Measurements from ENCODE around the gene PTPRQ.

The PTPRQ gene

GRCh38 chr12:80567401-80567800, 123.4 kb downstream of the PTPRQ start:
- Histone ChIP-seq H3K27me3 (replicated peaks; ENCODE audit: control insufficient read depth, insufficient read depth, low read length) (no peaks in the 10 kb centered on the region), H3K9me3 (ENCODE audit: control insufficient read depth, low read length) (no peaks in the 10 kb centered on the region), H3K9ac (ENCODE audit: low read length) (no peak overlapping the region), H3K4me3 (ENCODE audit: low read length) (no peak overlapping the region), H3K4me1 (ENCODE audit: control insufficient read depth, insufficient read depth, low read length) (peaks cover 12% of the 10 kb centered on the region), H3K36me3 (ENCODE audit: control insufficient read depth, insufficient read depth, low read length, severe bottlenecking) (no peaks in the 10 kb centered on the region)
- peak; percentile 85 for DNase-seq (ENCODE audit: low read depth)

GRCh38 chr12:80576641-80577418, 132.8 kb downstream of the PTPRQ start:
- H3K9me3 ChIP-seq (ENCODE audit: control insufficient read depth, low read length): peaks cover 4% of the 10 kb centered on the region
- no peaks in the 10 kb centered on the region for H3K27me3 ChIP-seq (replicated peaks; ENCODE audit: control insufficient read depth, insufficient read depth, low read length)
- no peak for DNase-seq (ENCODE audit: low read depth)
- peaks cover 23% of the 10 kb centered on the region for H3K4me1 ChIP-seq (ENCODE audit: control insufficient read depth, insufficient read depth, low read length)
- no peaks in the 10 kb centered on the region for H3K36me3 ChIP-seq (ENCODE audit: control insufficient read depth, insufficient read depth, low read length, severe bottlenecking)
- H3K4me3 ChIP-seq (ENCODE audit: low read length): no peak overlapping the region
- no peak overlapping the region for H3K9ac ChIP-seq (ENCODE audit: low read length)

GRCh38 chr12:80580254-80580653, 136.2 kb downstream of the PTPRQ start:
- Histone ChIP-seq H3K9ac (ENCODE audit: low read length) (peak overlapping the region; percentile 37), H3K4me3 (ENCODE audit: low read length) (no peak overlapping the region), H3K9me3 (ENCODE audit: control insufficient read depth, low read length) (peaks cover 4% of the 10 kb centered on the region), H3K4me1 (ENCODE audit: control insufficient read depth, insufficient read depth, low read length) (peaks cover 38% of the 10 kb centered on the region), H3K27me3 (replicated peaks; ENCODE audit: control insufficient read depth, insufficient read depth, low read length) (no peaks in the 10 kb centered on the region), H3K36me3 (ENCODE audit: control insufficient read depth, insufficient read depth, low read length, severe bottlenecking) (no peaks in the 10 kb centered on the region)
- peak; percentile 95 for DNase-seq (ENCODE audit: low read depth)

GRCh38 chr12:80581783-80582182, 137.7 kb downstream of the PTPRQ start:
- Histone ChIP-seq H3K27me3 (replicated peaks; ENCODE audit: control insufficient read depth, insufficient read depth, low read length) (no peaks in the 10 kb centered on the region), H3K4me3 (ENCODE audit: low read length) (no peak overlapping the region), H3K9ac (ENCODE audit: low read length) (no peak overlapping the region), H3K9me3 (ENCODE audit: control insufficient read depth, low read length) (peaks cover 4% of the 10 kb centered on the region), H3K36me3 (ENCODE audit: control insufficient read depth, insufficient read depth, low read length, severe bottlenecking) (no peaks in the 10 kb centered on the region), H3K4me1 (ENCODE audit: control insufficient read depth, insufficient read depth, low read length) (peaks cover 38% of the 10 kb centered on the region)
- no peak for DNase-seq (ENCODE audit: low read depth)

GRCh38 chr12:80582431-80582830, 138.4 kb downstream of the PTPRQ start:
- Histone ChIP-seq H3K9ac (ENCODE audit: low read length) (no peak overlapping the region), H3K4me1 (ENCODE audit: control insufficient read depth, insufficient read depth, low read length) (peaks cover 38% of the 10 kb centered on the region), H3K9me3 (ENCODE audit: control insufficient read depth, low read length) (no peaks in the 10 kb centered on the region), H3K4me3 (ENCODE audit: low read length) (no peak overlapping the region), H3K36me3 (ENCODE audit: control insufficient read depth, insufficient read depth, low read length, severe bottlenecking) (no peaks in the 10 kb centered on the region), H3K27me3 (replicated peaks; ENCODE audit: control insufficient read depth, insufficient read depth, low read length) (no peaks in the 10 kb centered on the region)
- peak; percentile 46 for DNase-seq (ENCODE audit: low read depth)

- Histone ChIP-seq H3K27me3 (replicated peaks; ENCODE audit: control insufficient read depth, insufficient read depth, low read length) (no peaks in the 10 kb centered on the region), H3K9ac (ENCODE audit: low read length) (no peak overlapping the region), H3K4me3 (ENCODE audit: low read length) (no peak overlapping the region), H3K4me1 (ENCODE audit: control insufficient read depth, insufficient read depth, low read length) (peaks cover 7% of the 10 kb centered on the region), H3K36me3 (ENCODE audit: control insufficient read depth, insufficient read depth, low read length, severe bottlenecking) (no peaks in the 10 kb centered on the region), H3K9me3 (ENCODE audit: control insufficient read depth, low read length) (no peaks in the 10 kb centered on the region)
- DNase-seq (ENCODE audit: low read depth): no peak
Observed at GRCh38 chr12:80589077-80589476, 145.0 kb downstream of the PTPRQ start.

GRCh38 chr12:80590085-80590484, 146.1 kb downstream of the PTPRQ start:
- Histone ChIP-seq H3K9me3 (ENCODE audit: control insufficient read depth, low read length) (no peaks in the 10 kb centered on the region), H3K4me3 (ENCODE audit: low read length) (no peak overlapping the region), H3K4me1 (ENCODE audit: control insufficient read depth, insufficient read depth, low read length) (peaks cover 16% of the 10 kb centered on the region), H3K36me3 (ENCODE audit: control insufficient read depth, insufficient read depth, low read length, severe bottlenecking) (no peaks in the 10 kb centered on the region), H3K27me3 (replicated peaks; ENCODE audit: control insufficient read depth, insufficient read depth, low read length) (no peaks in the 10 kb centered on the region), H3K9ac (ENCODE audit: low read length) (no peak overlapping the region)
- no peak for DNase-seq (ENCODE audit: low read depth)

- Histone ChIP-seq H3K9ac (ENCODE audit: low read length) (no peak overlapping the region), H3K4me1 (ENCODE audit: control insufficient read depth, insufficient read depth, low read length) (peaks cover 21% of the 10 kb centered on the region), H3K36me3 (ENCODE audit: control insufficient read depth, insufficient read depth, low read length, severe bottlenecking) (no peaks in the 10 kb centered on the region), H3K27me3 (replicated peaks; ENCODE audit: control insufficient read depth, insufficient read depth, low read length) (no peaks in the 10 kb centered on the region), H3K4me3 (ENCODE audit: low read length) (no peak overlapping the region), H3K9me3 (ENCODE audit: control insufficient read depth, low read length) (no peaks in the 10 kb centered on the region)
- DNase-seq (ENCODE audit: low read depth): peak; percentile 69
Observed at GRCh38 chr12:80593766-80594165, 149.7 kb downstream of the PTPRQ start.

- no peak for DNase-seq (ENCODE audit: low read depth)
- H3K36me3 ChIP-seq (ENCODE audit: control insufficient read depth, insufficient read depth, low read length, severe bottlenecking): no peaks in the 10 kb centered on the region
- H3K27me3 ChIP-seq (replicated peaks; ENCODE audit: control insufficient read depth, insufficient read depth, low read length): no peaks in the 10 kb centered on the region
- H3K4me3 ChIP-seq (ENCODE audit: low read length): no peak overlapping the region
- H3K4me1 ChIP-seq (ENCODE audit: control insufficient read depth, insufficient read depth, low read length): peaks cover 26% of the 10 kb centered on the region
- H3K9ac ChIP-seq (ENCODE audit: low read length): no peak overlapping the region
- H3K9me3 ChIP-seq (ENCODE audit: control insufficient read depth, low read length): no peaks in the 10 kb centered on the region
Observed at GRCh38 chr12:80596509-80596908, 152.5 kb downstream of the PTPRQ start.

GRCh38 chr12:80598004-80598606, 154.1 kb downstream of the PTPRQ start:
- Histone ChIP-seq H3K9ac (ENCODE audit: low read length) (no peak overlapping the region), H3K4me1 (ENCODE audit: control insufficient read depth, insufficient read depth, low read length) (peaks cover 26% of the 10 kb centered on the region), H3K27me3 (replicated peaks; ENCODE audit: control insufficient read depth, insufficient read depth, low read length) (no peaks in the 10 kb centered on the region), H3K36me3 (ENCODE audit: control insufficient read depth, insufficient read depth, low read length, severe bottlenecking) (no peaks in the 10 kb centered on the region), H3K9me3 (ENCODE audit: control insufficient read depth, low read length) (no peaks in the 10 kb centered on the region), H3K4me3 (ENCODE audit: low read length) (no peak overlapping the region)
- DNase-seq (ENCODE audit: low read depth): peak; percentile 77

- Histone ChIP-seq H3K4me3 (ENCODE audit: low read length) (no peak overlapping the region), H3K36me3 (ENCODE audit: control insufficient read depth, insufficient read depth, low read length, severe bottlenecking) (no peaks in the 10 kb centered on the region), H3K9ac (ENCODE audit: low read length) (no peak overlapping the region), H3K4me1 (ENCODE audit: control insufficient read depth, insufficient read depth, low read length) (peaks cover 10% of the 10 kb centered on the region), H3K9me3 (ENCODE audit: control insufficient read depth, low read length) (no peaks in the 10 kb centered on the region), H3K27me3 (replicated peaks; ENCODE audit: control insufficient read depth, insufficient read depth, low read length) (no peaks in the 10 kb centered on the region)
- DNase-seq (ENCODE audit: low read depth): no peak
Observed at GRCh38 chr12:80602455-80602854, 158.4 kb downstream of the PTPRQ start.
